Stomach (tissue), 4 donors: ENCODE measurements around the gene ZBTB17.

Experiments
- CTCF ChIP-seq, 7 experiments: fragments of 450-650 bp in 4 of 7; fragments of 200-600 bp in 3 of 7; sonication (generic) in 3 of 7; IDR thresholded peaks; one replicate each; pipeline ENCODE4 v1.5.1; 2016 to 2019; ENCODE audit warnings: antibody characterized with exemption in 7 of 7, control low read depth in 2 of 7, mild to moderate bottlenecking in 1 of 7
- POLR2A ChIP-seq, 4 donors: fragments of 450-650 bp; IDR thresholded peaks; one replicate each; pipeline ENCODE4 v1.6.1; 2016; ENCODE audit warnings: antibody characterized with exemption in 4 of 4, control low read depth in 2 of 4, mild to moderate bottlenecking in 1 of 4, moderate library complexity in 1 of 4
- POLR2AphosphoS5 ChIP-seq, 3 donors: sonication (generic); formaldehyde crosslinking; IDR thresholded peaks; one replicate each; pipeline ENCODE4 v1.6.1; 2016; ENCODE audit warnings: antibody characterized with exemption in 3 of 3

GRCh38 chr1:15931401-15931800, 44.5 kb downstream of the ZBTB17 start:
- TF ChIP-seq POLR2A (IDR thresholded peaks at IDR 0.05) (no peak), POLR2AphosphoS5 (IDR thresholded peaks at IDR 0.05) (no peak), CTCF (IDR thresholded peaks at IDR 0.05) (no peak)
